ENCODE measurements around the gene PKNOX2. TPM values are rescaled to one million over a fixed set of nuclear protein-coding genes. Genes with fewer than 3 reads are reported as not detected.

Gene PKNOX2
- total and polyA plus RNA-seq, 2 of the 8 experiments (the other 6 are each of a cell fraction or from before 2014, with no cell fraction given) = 2.0 TPM

DNA sequence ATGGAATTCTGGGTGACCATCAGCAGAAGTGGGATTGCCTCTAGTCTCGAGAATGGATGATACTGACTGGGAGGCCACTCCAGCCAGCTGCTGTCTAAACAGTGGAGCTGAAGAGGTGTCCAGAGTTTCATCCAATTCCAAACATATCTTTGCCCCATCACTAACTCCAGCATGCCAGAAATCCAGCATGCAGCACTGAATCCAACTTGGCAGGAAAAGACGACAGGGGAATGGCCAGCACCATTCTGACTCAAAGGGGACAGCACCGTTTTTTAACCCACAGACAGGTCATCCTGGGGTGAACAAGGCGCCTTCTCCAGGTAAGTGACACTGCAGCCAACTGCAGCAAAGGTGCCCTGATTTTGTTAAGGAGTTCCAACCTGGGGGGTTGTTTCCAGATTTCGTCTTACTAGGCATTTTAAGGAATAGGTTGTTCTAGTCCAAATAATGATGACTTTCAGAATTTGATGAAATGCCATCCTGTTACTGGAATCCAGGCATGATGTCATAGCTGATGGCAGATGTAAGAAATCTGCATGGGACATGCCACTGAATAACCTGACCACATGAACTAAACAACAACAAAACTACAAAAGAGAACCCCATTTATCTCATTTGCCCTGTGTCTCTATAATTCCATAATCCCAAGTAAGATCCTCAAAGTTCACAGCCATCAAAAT, 299.2 kb downstream of the PKNOX2 start (continued):
- TF ChIP-seq SP1 (IDR thresholded peaks at IDR 0.05; ENCODE audit: low read depth, low read length) = no peak
- TF ChIP-seq GTF2F1 (IDR thresholded peaks at IDR 0.05; ENCODE audit: borderline replicate concordance, low read depth, low read length) = no peak
- TF ChIP-seq, protein P1, sequence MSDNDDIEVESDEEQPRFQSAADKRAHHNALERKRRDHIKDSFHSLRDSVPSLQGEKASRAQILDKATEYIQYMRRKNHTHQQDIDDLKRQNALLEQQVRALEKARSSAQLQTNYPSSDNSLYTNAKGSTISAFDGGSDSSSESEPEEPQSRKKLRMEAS (IDR thresholded peaks at IDR 0.05) = no peak

Measured in H1 (cell line).